C4-2B (cell line): ENCODE results near the gene NXF1.
A peak's percentile ranks its signal among the peaks of the same experiment; 100 is the strongest.

Experiments
- H3K27ac ChIP-seq: fragments of 450-650 bp; 2 replicates; pipeline ENCODE4 v1.5.1; 2017
- ZFX ChIP-seq: fragments of 450-650 bp; IDR thresholded peaks from 2 replicates; pipeline ENCODE4 v1.6.1; 2017
- TF ChIP-seq, protein P1 (sequence below): fragments of 450-650 bp; conservative IDR thresholded peaks from 2 replicates; pipeline ENCODE4 v1.5.1; 2017; ENCODE audit warnings: mild to moderate bottlenecking

NXF1 gene

DNA sequence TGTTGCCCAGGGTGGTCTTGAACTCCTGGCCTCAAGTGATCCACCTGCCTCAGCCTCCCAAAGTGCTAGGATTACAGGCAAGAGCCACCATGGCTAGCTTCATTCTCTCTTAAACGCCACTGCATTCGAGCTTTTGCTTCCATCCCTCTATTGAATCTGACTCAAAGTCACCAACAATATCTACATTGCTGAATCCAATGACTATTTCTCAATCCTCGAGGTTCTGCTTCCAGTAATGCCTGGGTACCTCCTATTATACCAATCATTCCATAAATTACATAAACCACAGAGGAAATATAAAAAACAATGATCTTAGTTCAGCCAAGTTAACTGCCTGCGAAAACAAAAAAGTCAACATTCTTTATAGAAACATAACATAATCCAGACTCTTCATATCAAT lies 11.9 kb upstream of the NXF1 start:
- TF ChIP-seq, protein P1, sequence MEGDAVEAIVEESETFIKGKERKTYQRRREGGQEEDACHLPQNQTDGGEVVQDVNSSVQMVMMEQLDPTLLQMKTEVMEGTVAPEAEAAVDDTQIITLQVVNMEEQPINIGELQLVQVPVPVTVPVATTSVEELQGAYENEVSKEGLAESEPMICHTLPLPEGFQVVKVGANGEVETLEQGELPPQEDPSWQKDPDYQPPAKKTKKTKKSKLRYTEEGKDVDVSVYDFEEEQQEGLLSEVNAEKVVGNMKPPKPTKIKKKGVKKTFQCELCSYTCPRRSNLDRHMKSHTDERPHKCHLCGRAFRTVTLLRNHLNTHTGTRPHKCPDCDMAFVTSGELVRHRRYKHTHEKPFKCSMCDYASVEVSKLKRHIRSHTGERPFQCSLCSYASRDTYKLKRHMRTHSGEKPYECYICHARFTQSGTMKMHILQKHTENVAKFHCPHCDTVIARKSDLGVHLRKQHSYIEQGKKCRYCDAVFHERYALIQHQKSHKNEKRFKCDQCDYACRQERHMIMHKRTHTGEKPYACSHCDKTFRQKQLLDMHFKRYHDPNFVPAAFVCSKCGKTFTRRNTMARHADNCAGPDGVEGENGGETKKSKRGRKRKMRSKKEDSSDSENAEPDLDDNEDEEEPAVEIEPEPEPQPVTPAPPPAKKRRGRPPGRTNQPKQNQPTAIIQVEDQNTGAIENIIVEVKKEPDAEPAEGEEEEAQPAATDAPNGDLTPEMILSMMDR, result no peak
- no peak for TF ChIP-seq ZFX
- H3K27ac ChIP-seq, result no peak overlapping the region

DNA sequence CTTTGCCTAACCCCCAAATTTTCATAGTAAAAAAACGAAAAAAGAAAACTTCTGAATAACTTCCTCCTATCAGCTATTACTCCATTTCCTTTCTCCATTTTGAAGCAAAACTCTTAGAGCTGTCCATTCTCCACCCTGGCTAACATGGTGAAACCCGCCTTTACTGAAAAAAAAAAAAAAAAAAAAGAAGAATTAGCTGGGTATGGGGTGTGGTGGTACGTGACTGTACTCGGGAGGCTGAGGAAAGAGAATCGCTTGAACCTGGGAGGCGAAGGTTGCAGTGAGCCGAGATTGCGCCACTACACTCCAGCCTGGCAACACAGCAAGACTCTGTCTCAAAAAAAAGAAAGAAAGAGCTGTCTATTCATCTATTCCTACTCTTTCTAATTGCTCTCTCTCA lies 11.3 kb upstream of the NXF1 start:
- TF ChIP-seq, protein P1, result no peak
- TF ChIP-seq ZFX, result no peak

DNA sequence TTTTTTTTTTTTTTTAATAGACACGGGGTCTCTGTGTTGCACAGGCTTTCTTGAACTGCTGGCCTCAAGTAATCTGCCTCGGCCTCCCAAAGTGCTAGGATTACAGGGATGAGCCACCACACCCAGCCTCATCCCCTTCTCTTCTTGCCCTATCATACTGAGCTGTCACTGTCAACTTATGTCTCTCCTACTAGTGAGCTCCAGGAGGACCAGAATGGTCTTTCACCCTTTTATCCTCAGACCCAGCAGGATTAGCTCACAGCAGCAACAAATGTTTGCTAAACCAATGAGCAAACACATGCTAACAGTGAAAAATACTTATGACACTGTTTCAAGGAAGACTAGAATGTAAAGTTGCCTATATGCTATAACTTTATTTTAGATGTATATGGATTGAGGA lies 6.4 kb upstream of the NXF1 start:
- no peak overlapping the region for H3K27ac ChIP-seq
- TF ChIP-seq ZFX, result no peak
- TF ChIP-seq, protein P1, result no peak

More for the DNA sequence above, 11.3 kb upstream of the NXF1 start:
- H3K27ac ChIP-seq, result no peak overlapping the region

DNA sequence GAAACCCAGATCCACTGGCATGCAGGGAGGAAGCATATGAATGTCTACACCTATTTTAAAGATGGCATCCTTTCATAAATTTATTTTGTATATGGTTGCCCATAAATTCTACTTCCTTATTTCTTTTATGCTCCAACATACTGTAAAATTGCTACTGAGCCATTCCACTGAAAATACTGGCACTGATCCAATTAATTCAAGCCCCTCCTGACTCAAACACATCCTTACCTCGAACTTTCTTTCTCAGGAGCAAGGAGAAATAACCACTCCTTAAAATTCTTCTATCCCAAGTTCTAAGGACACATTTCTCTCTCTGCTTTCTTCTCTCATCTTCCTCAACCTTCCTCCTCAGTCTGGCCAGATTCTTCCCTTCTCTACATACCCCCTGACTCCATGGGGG lies 5.5 kb upstream of the NXF1 start:
- no peak overlapping the region for H3K27ac ChIP-seq
- TF ChIP-seq, protein P1, result no peak
- no peak for TF ChIP-seq ZFX

DNA sequence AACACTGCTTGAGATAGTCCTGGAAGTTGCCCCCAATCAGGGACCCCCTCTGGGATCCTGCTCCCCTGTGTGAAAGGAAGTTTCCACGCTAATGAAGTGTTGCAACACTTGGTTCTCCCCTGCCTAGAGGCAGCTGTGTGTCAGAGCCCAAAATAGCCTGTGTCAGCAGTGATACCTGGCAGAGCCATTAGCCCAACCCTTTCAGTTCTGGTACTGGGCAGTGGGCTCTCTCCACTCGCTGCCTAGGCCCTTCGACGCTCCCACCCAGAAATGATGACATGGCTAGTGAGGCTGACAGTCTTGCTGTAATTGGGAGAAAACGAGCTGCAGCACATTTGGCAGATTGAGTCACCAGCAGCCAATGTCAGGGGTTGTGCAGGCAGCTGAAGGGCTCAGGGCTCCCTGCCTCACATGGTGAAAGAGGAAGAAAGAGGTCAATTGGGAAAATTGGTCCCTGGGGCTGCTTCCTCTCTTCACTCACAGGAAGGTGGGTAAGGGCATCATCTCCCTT lies 1.4 kb upstream of the NXF1 start:
- TF ChIP-seq, protein P1, result no peak
- no peak for TF ChIP-seq ZFX
- H3K27ac ChIP-seq, result no peak overlapping the region; the same call in 1 of the 2 replicates

DNA sequence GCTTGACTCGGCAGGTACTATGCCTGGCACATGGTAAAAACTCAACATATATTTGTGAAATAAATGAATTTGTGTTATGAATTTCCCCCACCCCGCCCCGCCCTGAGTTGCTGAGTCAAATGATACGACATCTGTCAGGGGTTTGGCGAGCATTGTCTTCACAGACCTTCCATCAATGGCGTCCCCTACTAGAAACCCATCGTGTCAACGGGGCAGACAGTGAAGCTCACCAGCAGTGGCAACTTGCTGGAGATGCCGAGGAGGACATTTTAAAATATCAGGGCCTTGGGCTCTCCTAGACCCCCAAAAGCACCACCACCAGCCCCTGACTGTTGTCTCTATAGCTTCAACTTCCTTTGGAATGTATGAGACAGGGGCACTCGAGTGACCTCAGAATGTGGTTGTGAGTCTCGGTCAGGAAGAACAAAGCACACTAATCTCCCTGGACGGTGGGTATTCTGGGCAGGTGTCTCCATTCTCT lies 761 bp upstream of the NXF1 start:
- peak overlapping the region; percentile 83 for H3K27ac ChIP-seq
- no peak for TF ChIP-seq ZFX
- TF ChIP-seq, protein P1, result no peak

DNA sequence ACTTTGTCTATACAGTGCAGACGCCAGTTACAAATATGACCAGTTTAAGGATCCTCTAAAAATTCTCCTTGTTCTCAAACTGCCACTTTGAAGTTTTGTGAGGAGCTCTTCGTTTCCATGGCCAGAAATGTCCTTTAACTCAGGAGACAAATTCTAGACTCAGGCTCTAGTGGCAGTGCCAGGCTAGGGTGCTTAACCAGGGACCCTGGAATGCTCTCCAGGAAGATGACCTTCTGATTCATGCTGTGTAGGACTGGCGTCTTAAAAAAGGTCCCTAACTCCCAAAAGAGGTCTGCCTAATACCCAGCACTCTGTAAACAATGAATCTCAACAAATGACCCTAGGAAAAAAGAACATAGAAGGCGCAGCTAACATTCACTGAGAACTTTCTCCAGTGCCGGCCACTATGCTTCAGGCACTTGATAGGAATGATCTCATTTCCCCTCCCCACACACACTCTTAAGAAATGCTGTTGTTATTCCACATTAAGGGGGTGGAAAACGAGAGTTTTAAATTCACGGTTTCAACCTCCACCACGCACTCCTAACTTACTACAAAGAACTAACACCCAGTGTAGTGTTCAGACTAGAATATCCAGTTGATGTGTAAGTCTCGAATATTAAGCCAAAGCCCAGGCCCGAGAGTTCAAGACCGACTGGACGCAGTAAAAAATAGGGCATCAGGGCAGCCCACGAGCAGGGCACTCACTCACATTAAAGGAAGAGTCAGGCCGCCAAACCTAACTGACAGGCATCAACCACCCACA lies 747 bp downstream of the NXF1 start:
- H3K27ac ChIP-seq, result peak overlapping the region; percentile 83
- no peak for TF ChIP-seq ZFX
